Activated CD4-positive, alpha-beta T cell treated with anti-CD3 and anti-CD28 coated beads, Interleukin-2, amount 10 ng/mL, durations not matched to agents 7 days and 5 days (primary cell): ENCODE results near the gene AFF3. TPM values are rescaled to one million over a fixed set of nuclear protein-coding genes. Genes with fewer than 3 reads are reported as not detected.

Experiments used
- CTCF ChIA-PET: fragments of 350-600 bp; sonication (Branson Sonifier 250); formaldehyde crosslinking; loops from one replicate; lab custom pipeline; 2021; ENCODE audit warnings: antibody characterized with exemption; lab: Charles Lee
- POLR2A ChIA-PET: fragments of 350-600 bp; sonication (Branson Sonifier 250); formaldehyde crosslinking; loops from one replicate; lab custom pipeline; 2021; ENCODE audit warnings: antibody characterized with exemption; lab: Charles Lee
- DNase-seq: peaks from one replicate; pipeline ENCODE4 v3.0.0-alpha.2; 2020
- H3K27ac Mint-ChIP-seq: one replicate; pipeline ENCODE4 v1.8.0; 2021; ENCODE audit warnings: mild to moderate bottlenecking, moderate library complexity, mixed read lengths
- H3K27me3 Mint-ChIP-seq: one replicate; pipeline ENCODE4 v1.8.0; 2021; ENCODE audit warnings: mixed read lengths
- H3K36me3 Mint-ChIP-seq: one replicate; pipeline ENCODE4 v1.8.0; 2021; ENCODE audit warnings: low read depth, mixed read lengths
- H3K4me1 Mint-ChIP-seq: one replicate; pipeline ENCODE4 v1.8.0; 2021; ENCODE audit warnings: mixed read lengths
- H3K4me3 Mint-ChIP-seq: one replicate; pipeline ENCODE4 v1.8.0; 2021; ENCODE audit warnings: mild to moderate bottlenecking, moderate library complexity, mixed read lengths
- H3K9me3 Mint-ChIP-seq: one replicate; pipeline ENCODE4 v1.8.0; 2021; ENCODE audit warnings: mixed read lengths
- total RNA-seq, 2 experiments: library from RNA; stranded (reverse); gene quantifications; one replicate each; pipeline ENCODE4 v1.2.3, GENCODE V29; 2021

AFF3 gene
- total RNA-seq, 2 experiments from 2014 or later, result 7.4 to 13.0 TPM

DNA sequence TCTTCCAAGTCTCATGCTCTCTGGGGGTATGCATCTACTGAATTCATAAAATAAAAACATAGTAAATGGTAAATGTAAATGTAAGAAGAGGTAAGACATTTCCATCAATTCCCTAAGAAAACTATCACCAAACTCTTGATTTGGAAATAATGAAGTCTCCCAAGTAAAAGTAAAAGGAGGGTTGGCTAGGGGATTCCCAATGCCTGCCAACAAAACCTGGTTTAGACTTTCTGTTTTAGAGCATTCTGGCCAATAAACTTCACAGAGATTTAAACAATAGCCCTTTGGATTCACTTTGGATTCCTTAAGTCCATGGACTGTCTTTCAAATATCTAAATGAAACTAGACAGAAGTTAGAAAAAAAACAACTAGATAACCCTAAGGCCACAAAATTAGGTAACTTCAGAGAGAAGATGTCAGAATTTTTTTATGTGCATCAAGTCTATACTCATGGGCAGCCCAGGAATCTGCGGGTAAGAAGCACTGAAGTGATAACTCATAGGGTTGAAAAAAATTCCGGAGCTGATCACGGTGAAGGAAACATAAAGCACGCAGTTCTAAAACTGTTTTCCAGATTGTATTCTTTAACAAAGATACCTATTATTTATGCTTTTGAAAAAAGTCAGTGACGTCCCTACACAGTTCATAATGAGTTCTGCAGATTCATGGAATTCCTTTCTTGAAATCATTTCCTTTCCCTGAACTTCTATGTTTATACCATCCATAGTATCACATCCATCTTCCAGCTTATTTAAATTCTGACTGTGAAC is 263.6 kb downstream of the AFF3 start:
- CTCF ChIA-PET, result no interaction called here
- Mint-ChIP-seq H3K4me1 (no peaks in the 10 kb centered on the region), H3K27ac (no peak overlapping the region), H3K9me3 (no peaks in the 10 kb centered on the region), H3K27me3 (no peaks in the 10 kb centered on the region), H3K4me3 (no peak overlapping the region), H3K36me3 (no peaks in the 10 kb centered on the region)
- POLR2A ChIA-PET, result no interaction called here
- no peak for DNase-seq

DNA sequence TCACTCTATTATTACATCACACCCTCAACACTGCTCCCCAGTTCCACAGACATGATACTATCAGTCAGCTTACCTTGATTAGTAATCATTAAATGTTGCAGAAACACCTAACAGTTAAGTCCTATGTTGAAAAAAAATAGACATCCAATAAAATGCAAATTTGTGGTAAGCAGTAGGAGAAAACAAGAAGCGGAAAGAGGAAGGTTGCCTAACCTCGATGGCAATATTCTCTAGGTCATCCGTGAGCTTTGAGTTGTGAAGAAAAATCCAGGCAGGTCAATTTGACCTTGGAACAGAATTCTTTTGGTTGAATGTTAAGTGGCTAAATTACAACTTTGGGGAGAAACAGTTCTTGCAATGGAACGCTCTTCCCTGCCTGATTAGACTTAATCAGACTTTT is 264.4 kb downstream of the AFF3 start:
- DNase-seq, result no peak
- Mint-ChIP-seq H3K27me3 (no peaks in the 10 kb centered on the region), H3K4me1 (no peaks in the 10 kb centered on the region), H3K4me3 (no peak overlapping the region), H3K9me3 (no peaks in the 10 kb centered on the region), H3K36me3 (no peaks in the 10 kb centered on the region), H3K27ac (no peak overlapping the region)
- ChIA-PET CTCF (no interaction called here), POLR2A (no interaction called here)

DNA sequence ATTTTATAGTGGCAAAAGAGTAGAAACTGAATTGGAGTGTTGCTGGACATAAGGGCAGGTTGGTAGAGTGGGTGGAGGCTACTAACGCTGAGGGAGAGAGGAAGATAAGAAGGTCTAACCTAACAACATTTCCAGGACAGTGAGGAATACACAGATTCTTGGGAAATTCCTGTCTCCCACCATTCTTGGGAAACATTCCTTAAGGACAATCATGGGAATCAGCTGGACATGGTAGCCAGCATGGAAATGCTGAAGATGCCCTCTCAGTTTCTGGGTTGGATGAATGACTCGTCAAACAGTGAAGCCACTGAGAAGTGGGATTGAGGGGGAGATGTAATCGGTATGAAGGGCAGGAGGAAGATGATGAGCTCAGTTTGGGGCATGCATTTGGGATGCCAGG is 265.4 kb downstream of the AFF3 start:
- POLR2A ChIA-PET, result no interaction called here

DNA sequence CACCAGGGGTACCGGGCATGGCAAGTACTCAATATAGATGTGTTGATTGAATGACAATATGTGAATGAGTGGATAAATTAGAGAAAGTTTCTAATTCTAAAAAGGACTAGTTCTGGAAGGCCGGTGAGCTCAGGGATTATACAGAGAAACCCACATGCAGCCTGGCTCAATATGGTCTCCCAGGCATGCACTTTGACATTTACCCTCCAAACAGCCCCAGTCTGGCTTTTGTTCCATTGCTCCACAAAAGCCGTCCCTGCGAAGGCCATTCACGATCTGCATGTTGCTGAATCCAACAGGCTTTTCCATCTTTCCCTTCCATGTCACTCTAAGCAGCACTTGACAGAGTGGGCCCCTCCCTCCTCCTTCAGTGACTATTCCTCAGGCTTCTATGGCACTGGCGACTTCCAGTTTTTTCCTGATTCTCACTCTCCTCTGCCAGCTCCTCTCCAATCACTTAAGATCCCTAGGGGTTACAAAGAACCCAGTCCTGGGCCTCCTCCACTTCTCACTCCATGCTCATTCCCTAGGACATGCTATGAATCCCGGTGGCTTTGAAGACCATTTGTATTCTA is 266.7 kb downstream of the AFF3 start:
- Mint-ChIP-seq H3K36me3 (no peaks in the 10 kb centered on the region), H3K9me3 (no peaks in the 10 kb centered on the region), H3K27ac (no peak overlapping the region), H3K4me1 (no peaks in the 10 kb centered on the region), H3K27me3 (no peaks in the 10 kb centered on the region), H3K4me3 (no peak overlapping the region)
- DNase-seq, result no peak
- POLR2A ChIA-PET, result no interaction called here
- CTCF ChIA-PET, result no interaction called here

More for the DNA sequence above, 265.4 kb downstream of the AFF3 start:
- Mint-ChIP-seq H3K4me3 (no peak overlapping the region), H3K9me3 (no peaks in the 10 kb centered on the region), H3K4me1 (no peaks in the 10 kb centered on the region), H3K27me3 (no peaks in the 10 kb centered on the region), H3K36me3 (no peaks in the 10 kb centered on the region), H3K27ac (no peak overlapping the region)
- no peak for DNase-seq
- CTCF ChIA-PET, result no interaction called here

DNA sequence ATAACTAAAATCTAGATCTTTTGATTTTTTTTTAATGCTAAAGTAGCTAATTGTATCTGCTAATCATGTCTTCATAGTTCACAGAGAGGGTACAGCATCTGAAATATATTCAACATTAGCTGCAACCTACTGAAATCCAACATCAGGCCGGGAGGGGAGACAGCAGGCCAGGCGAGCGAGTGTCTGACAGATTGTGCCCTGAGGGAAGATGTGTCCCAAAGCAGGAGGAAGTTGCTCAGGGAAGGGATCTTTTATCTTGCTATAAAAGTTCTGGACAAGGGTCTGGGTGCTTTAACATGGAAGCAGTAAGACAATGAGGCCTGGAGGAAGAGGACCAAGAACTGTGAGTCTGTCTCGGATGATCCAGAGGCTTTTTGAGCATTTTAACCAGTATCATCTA is 274.1 kb downstream of the AFF3 start:
- H3K27ac Mint-ChIP-seq, result no peak overlapping the region
- DNase-seq, result no peak
- ChIA-PET CTCF (no interaction called here), POLR2A (no interaction called here)
- H3K4me3 Mint-ChIP-seq, result no peak overlapping the region
- H3K9me3 Mint-ChIP-seq, result no peaks in the 10 kb centered on the region
- no peaks in the 10 kb centered on the region for H3K36me3 Mint-ChIP-seq
- no peaks in the 10 kb centered on the region for H3K27me3 Mint-ChIP-seq
- H3K4me1 Mint-ChIP-seq, result no peaks in the 10 kb centered on the region

DNA sequence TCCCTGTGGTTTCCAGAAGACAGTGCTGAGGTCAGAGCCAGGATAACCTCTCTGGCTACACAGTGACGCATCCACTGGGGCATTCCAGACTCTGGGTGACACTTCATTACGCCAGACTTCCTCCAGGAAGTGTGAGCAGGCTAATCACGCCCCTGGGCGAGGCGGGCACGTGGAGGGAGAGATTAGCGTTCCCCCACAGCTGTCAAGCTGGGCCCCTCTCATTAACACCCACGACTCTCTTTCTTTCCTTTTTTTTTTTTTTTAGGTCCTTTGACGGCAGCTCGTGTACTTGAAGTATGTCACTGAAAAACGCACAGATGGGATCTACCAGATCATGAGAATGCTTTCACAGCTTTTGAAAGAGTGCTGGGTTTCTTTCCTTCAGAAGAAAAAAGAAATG is 274.6 kb downstream of the AFF3 start:
- Mint-ChIP-seq H3K9me3 (no peaks in the 10 kb centered on the region), H3K4me1 (no peaks in the 10 kb centered on the region), H3K36me3 (no peaks in the 10 kb centered on the region), H3K27me3 (no peaks in the 10 kb centered on the region), H3K27ac (no peak overlapping the region), H3K4me3 (no peak overlapping the region)
- POLR2A ChIA-PET, result no interaction called here
- CTCF ChIA-PET, result no interaction called here
- DNase-seq, result no peak

DNA sequence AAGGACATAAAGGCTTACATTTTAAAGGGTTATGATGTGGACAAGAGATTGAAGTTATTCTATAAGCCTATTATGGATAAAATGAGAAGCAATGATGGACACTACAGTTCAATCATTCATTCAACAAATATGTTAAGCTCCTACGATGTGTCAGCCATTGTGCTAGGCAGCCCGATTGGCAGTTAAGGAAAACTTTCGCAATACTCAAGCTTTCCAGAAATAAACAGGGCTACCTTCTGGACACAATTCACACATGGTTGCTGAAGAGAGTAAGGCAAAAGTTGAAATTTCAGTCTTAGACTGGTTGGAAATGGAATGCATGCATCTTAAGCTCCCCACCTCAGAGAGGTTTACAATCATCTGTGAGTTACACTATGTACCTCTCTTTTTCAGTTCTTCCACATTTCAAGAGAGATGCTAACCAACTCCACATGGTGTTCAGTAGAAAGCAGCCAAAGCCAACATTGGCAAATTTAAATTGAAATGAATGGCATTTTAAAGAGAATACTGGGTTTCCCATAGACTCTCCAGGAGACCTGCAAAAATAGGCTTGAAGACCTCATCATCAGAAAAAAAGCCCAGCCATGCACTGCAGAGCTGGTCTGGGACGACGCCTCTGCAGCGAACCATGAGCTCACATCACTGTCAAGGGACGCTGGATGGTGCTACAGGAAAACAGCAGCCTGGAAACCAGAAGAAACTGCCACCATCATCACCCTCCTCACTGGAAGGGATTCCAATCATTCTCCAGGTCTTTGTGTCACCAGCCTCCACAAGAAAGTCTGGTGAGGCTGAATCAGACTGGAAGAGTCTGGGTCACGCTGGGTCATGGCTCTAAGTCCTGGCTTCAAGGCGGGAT is 276.3 kb downstream of the AFF3 start:
- no peak for DNase-seq
- Mint-ChIP-seq H3K4me3 (no peak overlapping the region), H3K4me1 (peaks cover 17% of the 10 kb centered on the region), H3K36me3 (no peaks in the 10 kb centered on the region), H3K27ac (no peak overlapping the region), H3K27me3 (no peaks in the 10 kb centered on the region), H3K9me3 (no peaks in the 10 kb centered on the region)
- POLR2A ChIA-PET, result no interaction called here
- CTCF ChIA-PET, result no interaction called here

DNA sequence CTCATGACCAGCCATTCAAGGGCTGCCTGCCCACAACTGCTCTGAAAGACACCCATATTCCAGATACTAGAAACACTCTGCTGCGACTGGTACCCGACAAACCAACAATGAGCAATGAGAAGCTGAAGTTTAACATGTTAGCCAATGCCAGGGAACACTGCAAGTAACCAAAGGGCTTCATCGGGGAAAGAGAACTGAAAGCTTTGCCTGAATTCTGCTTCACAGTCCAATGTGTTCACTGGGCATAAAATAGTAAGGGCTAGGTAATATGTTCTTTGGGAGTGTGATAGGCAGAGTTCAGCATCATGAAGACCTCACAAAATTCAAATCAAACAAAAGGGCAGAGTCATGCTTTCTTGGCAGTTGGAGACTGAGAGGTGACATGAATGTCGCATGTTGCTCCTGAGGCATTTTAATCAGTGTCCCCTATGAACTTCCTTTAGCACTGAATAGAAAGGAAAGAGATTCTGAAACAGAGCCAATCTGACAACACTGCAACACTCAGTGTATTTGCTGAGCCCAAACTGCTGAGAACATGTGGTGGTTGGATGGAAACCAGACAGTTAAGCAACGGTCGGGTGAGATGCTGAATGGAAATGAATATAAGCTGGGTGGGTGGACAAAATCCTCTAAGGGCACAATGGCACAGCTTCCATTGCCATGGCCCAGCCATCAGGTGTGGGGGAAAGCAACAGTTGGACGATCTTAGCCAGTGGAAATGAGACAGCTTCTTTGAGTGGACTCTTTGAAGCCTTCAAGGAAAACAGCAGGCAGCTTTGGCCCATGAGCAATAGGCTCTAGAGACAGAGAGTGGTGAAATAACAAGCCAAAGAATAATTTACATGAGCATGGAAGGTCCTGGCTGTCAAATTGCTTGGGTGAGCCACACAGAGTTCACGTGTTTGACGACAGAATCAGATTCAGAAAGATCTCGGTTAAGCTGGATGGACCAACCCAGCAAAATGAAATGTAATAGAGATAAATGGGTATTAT is 277.5 kb downstream of the AFF3 start:
- no peaks in the 10 kb centered on the region for H3K9me3 Mint-ChIP-seq
- ChIA-PET POLR2A (no interaction called here), CTCF (interaction anchor here (0.5 kb wide), 1 partner anchor 1344 kb away, joined by 3 read pairs; no protein-coding TSS in a partner anchor)
- H3K27ac Mint-ChIP-seq, result no peak overlapping the region
- no peaks in the 10 kb centered on the region for H3K36me3 Mint-ChIP-seq
- peaks cover 21% of the 10 kb centered on the region for H3K4me1 Mint-ChIP-seq
- no peaks in the 10 kb centered on the region for H3K27me3 Mint-ChIP-seq
- H3K4me3 Mint-ChIP-seq, result no peak overlapping the region
- no peak for DNase-seq

DNA sequence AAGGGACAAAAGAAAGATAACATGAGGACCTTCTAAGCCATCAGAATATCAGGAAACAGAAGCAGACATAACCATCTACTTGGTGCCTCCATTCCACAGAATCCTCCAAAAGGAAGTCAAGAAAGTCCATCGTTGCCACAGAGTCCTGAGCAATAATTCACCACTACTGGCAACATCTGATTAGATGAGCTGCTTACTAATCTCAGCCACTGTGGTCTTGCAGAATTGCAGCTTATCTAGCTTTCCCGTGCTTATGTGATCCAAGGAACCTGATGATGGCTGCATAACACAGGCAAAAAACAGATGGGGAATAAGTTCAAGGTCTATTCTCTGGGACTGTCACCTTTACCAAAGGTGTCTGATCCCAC is 278.5 kb downstream of the AFF3 start:
- ChIA-PET CTCF (no interaction called here), POLR2A (no interaction called here)
- Mint-ChIP-seq H3K27ac (no peak overlapping the region), H3K4me1 (peaks cover 21% of the 10 kb centered on the region), H3K9me3 (no peaks in the 10 kb centered on the region), H3K36me3 (no peaks in the 10 kb centered on the region), H3K4me3 (no peak overlapping the region), H3K27me3 (no peaks in the 10 kb centered on the region)
- no peak for DNase-seq

DNA sequence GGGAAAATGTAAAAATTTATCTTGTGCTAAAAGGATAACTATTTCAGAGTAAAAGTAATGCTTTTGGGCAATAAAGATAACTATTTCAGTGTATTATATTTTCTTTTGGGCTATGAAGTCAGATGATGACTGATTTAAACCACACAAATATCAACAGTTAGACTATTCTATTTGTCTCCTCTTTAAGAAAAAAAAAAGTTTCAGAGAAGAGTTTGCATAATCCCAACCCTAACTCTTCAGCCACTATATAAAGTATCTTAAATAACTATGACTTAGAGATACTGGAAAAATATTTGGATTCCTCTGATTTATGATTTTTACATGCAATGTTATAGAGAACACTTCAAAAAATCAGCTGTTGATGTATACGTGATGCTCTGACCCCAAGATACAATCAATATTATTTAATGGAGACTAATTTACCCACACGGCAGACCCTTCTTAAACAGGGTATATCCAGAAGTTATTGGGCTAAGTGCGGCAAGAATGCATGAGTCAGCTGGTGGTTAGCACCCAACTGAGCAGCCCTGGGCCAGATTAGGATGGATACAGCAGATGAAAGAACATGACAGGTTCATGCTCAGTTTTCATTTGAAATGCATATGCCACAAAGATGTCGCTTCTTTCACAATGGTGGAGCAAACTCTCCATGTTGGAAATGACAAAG is 279.0 kb downstream of the AFF3 start:
- H3K27me3 Mint-ChIP-seq, result no peaks in the 10 kb centered on the region
- H3K4me3 Mint-ChIP-seq, result no peak overlapping the region
- POLR2A ChIA-PET, result no interaction called here
- no peaks in the 10 kb centered on the region for H3K9me3 Mint-ChIP-seq
- H3K27ac Mint-ChIP-seq, result no peak overlapping the region
- no peaks in the 10 kb centered on the region for H3K36me3 Mint-ChIP-seq
- peaks cover 21% of the 10 kb centered on the region for H3K4me1 Mint-ChIP-seq
- no peak for DNase-seq
- CTCF ChIA-PET, result no interaction called here

DNA sequence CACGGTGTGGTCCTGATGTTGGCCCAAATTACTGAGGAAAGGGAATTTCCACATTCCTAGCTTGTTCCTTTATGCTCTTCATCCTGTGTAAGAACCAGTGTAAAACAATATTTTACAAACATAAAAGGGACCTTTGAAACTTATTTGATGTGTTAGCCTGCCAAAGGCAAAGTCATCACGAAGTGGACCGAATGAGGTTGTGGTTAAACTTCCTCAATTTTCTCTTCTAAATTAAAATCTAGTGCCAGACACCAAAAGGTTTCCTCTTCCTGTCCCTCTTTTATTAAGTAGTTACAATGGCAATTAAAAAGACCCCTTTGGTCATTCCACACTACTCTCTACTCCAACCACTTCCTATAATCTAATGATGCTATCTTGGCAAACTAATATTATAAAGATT is 279.8 kb downstream of the AFF3 start:
- no peak for DNase-seq
- Mint-ChIP-seq H3K9me3 (no peaks in the 10 kb centered on the region), H3K27me3 (no peaks in the 10 kb centered on the region), H3K36me3 (no peaks in the 10 kb centered on the region), H3K4me1 (peaks cover 21% of the 10 kb centered on the region), H3K4me3 (no peak overlapping the region), H3K27ac (no peak overlapping the region)
- ChIA-PET CTCF (no interaction called here), POLR2A (no interaction called here)

DNA sequence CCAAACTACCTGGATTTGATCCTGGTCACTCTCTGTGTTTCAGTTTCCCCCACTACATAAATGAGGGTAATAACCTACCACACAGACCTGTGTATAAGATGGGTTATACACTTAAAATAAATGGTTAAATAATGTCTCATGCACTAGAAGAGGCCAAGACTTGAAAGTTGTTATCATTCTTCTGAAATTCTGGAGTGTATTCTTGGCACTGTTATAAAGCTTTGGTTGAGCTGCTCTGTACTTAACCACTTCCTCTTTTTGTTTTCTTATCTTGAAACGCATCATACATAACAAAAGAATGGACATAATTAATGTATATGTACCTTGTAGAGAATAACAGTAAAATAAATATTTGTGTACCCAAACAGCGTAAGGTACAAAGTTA is 281.0 kb downstream of the AFF3 start:
- CTCF ChIA-PET, result no interaction called here
- Mint-ChIP-seq H3K4me1 (peaks cover 21% of the 10 kb centered on the region), H3K4me3 (no peak overlapping the region), H3K27me3 (no peaks in the 10 kb centered on the region), H3K36me3 (no peaks in the 10 kb centered on the region), H3K27ac (peak overlapping the region; percentile 12), H3K9me3 (no peaks in the 10 kb centered on the region)
- POLR2A ChIA-PET, result no interaction called here
- no peak for DNase-seq
